Sigmoid colon (tissue), 7 donors: ENCODE measurements around the gene KCNJ15. TPM values are rescaled to one million over a fixed set of nuclear protein-coding genes. Genes with fewer than 3 reads are reported as not detected.

Source experiments
- DNase-seq: peaks from one replicate; pipeline ENCODE4 v3.0.0-alpha.2; 2019
- H3K27ac ChIP-seq, 4 donors: fragments of 200-600 bp; sonication (generic); one replicate each; pipeline ENCODE4 v1.5.1; 2016 to 2019; ENCODE audit warnings: mild to moderate bottlenecking in 1 of 4
- H3K27me3 ChIP-seq, 3 donors: fragments of 200-600 bp; sonication (generic); one replicate each; pipeline ENCODE4 v1.5.1; 2019; ENCODE audit warnings: mild to moderate bottlenecking in 1 of 3
- H3K36me3 ChIP-seq, 4 donors: fragments of 200-600 bp; sonication (generic); one replicate each; pipeline ENCODE4 v1.5.1; 2016 to 2019
- H3K4me1 ChIP-seq, 4 donors: fragments of 200-600 bp; sonication (generic); one replicate each; pipeline ENCODE4 v1.5.1; 2017 to 2019
- H3K4me3 ChIP-seq, 4 donors: fragments of 200-600 bp; sonication (generic); one replicate each; pipeline ENCODE4 v1.5.1; 2017 to 2019; ENCODE audit warnings: mild to moderate bottlenecking in 2 of 4, moderate library complexity in 1 of 4
- H3K9me3 ChIP-seq, 4 donors: fragments of 200-600 bp in 3 of 4; sonication (generic) in 3 of 4; one replicate each; pipeline versions ENCODE4 v1.5.1 to v1.6.1; 2013 to 2019
- EP300 ChIP-seq, 4 donors: sonication (generic); formaldehyde crosslinking; IDR thresholded peaks; one replicate each; pipeline ENCODE4 v1.6.1; 2017; ENCODE audit warnings: antibody characterized with exemption in 4 of 4
- POLR2A ChIP-seq, 2 donors: fragments of 450-650 bp; IDR thresholded peaks; one replicate each; pipeline ENCODE4 v1.6.1; 2016; ENCODE audit warnings: antibody characterized with exemption in 2 of 2, mild to moderate bottlenecking in 2 of 2, moderate library complexity in 2 of 2
- POLR2AphosphoS5 ChIP-seq, 4 donors: sonication (generic); formaldehyde crosslinking; IDR thresholded peaks; one replicate each; pipeline ENCODE4 v1.6.1; 2017; ENCODE audit warnings: antibody characterized with exemption in 4 of 4
- WGBS, 2 donors: extraction: QIAGEN DNeasy Blood & Tissue Kit; methylation state at CpG; one replicate each; pipeline ENCODE4 v1.1.7; 2013; 5-methylcytosine and 5-hydroxymethylcytosine counted together
- intact Hi-C: fragments of 100-400 bp; cut with DNase I; formaldehyde crosslinking; loops from one replicate; pipeline ENCODE4 v1.15.1; 2023
- polyA plus RNA-seq, 3 donors: library from polyadenylated mRNA; stranded (reverse); fragments of 200-250 nt; gene quantifications; one replicate each; pipeline ENCODE4 v1.2.3, GENCODE V29; 2013
- total RNA-seq, 4 donors: library from RNA; depleted of rRNA; stranded (reverse); fragments of >200 nt; gene quantifications; one replicate each; pipeline ENCODE4 v1.1.0, GENCODE V29; 2016
- TF ChIP-seq, protein P1 (sequence below), 4 experiments: fragments of 450-650 bp in 3 of 4; fragments of 200-600 bp in 1 of 4; IDR thresholded peaks; one replicate each; pipeline ENCODE4 v1.5.1; 2016 to 2019; ENCODE audit warnings: antibody characterized with exemption in 4 of 4, mild to moderate bottlenecking in 3 of 4, moderate library complexity in 2 of 4
- donor health status: healthy with polysubstance abuse.
- donor health status: Bipolar disorder and iron deficiency.
- donor health status: healthy.

KCNJ15 gene
- total and polyA plus RNA-seq, 7 donors = 0.22 to 0.60 (median 0.49) TPM; not detected in 4

- TF ChIP-seq, protein P1, sequence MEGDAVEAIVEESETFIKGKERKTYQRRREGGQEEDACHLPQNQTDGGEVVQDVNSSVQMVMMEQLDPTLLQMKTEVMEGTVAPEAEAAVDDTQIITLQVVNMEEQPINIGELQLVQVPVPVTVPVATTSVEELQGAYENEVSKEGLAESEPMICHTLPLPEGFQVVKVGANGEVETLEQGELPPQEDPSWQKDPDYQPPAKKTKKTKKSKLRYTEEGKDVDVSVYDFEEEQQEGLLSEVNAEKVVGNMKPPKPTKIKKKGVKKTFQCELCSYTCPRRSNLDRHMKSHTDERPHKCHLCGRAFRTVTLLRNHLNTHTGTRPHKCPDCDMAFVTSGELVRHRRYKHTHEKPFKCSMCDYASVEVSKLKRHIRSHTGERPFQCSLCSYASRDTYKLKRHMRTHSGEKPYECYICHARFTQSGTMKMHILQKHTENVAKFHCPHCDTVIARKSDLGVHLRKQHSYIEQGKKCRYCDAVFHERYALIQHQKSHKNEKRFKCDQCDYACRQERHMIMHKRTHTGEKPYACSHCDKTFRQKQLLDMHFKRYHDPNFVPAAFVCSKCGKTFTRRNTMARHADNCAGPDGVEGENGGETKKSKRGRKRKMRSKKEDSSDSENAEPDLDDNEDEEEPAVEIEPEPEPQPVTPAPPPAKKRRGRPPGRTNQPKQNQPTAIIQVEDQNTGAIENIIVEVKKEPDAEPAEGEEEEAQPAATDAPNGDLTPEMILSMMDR (IDR thresholded peaks at IDR 0.05) = no peak
- TF ChIP-seq POLR2A (IDR thresholded peaks at IDR 0.05) (no peak), POLR2AphosphoS5 (IDR thresholded peaks at IDR 0.05) (no peak), EP300 (IDR thresholded peaks at IDR 0.05) (no peak)
- peaks cover 0 to 21% (median 0%) of the 10 kb centered on the region in 3 donors for H3K27me3 ChIP-seq
- no peaks in the 10 kb centered on the region for H3K36me3 ChIP-seq
- H3K4me3 ChIP-seq = no peak overlapping the region
- no peak for DNase-seq
- intact Hi-C loops = no loop called here
- H3K9me3 ChIP-seq = no peaks in the 10 kb centered on the region
- H3K4me1 ChIP-seq = no peaks in the 10 kb centered on the region
- no peak overlapping the region for H3K27ac ChIP-seq
- 30 to 46% methylated on average over 7 of the region's 7 CpGs for WGBS, 2 donors
Measured at GRCh38 chr21:38306433-38307141, 49.8 kb downstream of the KCNJ15 start.

DNA sequence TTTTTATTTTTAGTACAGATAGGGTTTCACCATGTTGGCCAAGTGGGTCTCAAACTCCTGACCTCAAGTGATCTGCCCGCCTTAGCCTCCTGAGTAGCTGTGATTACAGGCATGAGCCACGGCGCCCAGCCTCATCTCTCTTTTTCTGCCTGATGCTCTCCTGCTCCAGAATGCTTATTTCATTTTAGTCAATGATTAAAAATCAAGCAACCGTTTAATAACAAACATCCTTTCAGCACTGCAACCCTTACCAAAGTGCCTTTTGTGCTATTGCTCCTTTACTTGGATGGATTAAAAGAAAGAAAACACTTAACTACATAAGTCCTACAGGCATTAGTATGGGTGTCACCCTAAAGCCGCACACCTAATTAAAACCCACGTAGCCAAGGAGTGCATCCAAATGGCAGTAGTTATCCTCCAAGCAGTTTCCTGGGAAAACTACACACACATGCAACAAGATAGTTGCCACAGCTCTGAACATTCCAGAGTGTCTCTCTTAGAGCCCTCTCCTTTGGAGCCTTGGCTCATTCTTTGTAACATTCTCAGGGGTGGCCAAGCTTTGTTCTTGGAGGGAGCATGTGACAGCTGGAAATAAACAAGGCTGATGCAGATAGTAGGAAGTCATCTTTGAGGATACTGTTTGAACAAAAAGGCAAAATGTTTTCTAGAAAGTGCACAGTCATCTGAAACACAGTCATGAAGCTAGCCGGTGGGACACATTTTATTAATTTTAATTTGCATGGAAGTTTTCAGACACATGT is 51.2 kb downstream of the KCNJ15 start:
- intact Hi-C loops = no loop called here
- H3K4me3 ChIP-seq = no peak overlapping the region
- TF ChIP-seq POLR2A (IDR thresholded peaks at IDR 0.05) = no peak
- TF ChIP-seq, protein P1 (IDR thresholded peaks at IDR 0.05) = no peak
- no peak for TF ChIP-seq POLR2AphosphoS5 (IDR thresholded peaks at IDR 0.05)
- TF ChIP-seq EP300 (IDR thresholded peaks at IDR 0.05) = no peak
- no peaks in the 10 kb centered on the region for H3K4me1 ChIP-seq
- no peak for DNase-seq
- peaks cover 0 to 21% (median 0%) of the 10 kb centered on the region in 3 donors for H3K27me3 ChIP-seq
- H3K27ac ChIP-seq = no peak overlapping the region
- H3K9me3 ChIP-seq = no peaks in the 10 kb centered on the region
- 84 to 85% methylated on average over 7 of the region's 7 CpGs for WGBS, 2 donors
- no peaks in the 10 kb centered on the region for H3K36me3 ChIP-seq

GRCh38 chr21:38308532-38309119 is 51.8 kb downstream of the KCNJ15 start:
- intact Hi-C loops = no loop called here
- no peaks in the 10 kb centered on the region for H3K36me3 ChIP-seq
- H3K4me3 ChIP-seq = no peak overlapping the region
- H3K27ac ChIP-seq = no peak overlapping the region
- TF ChIP-seq POLR2AphosphoS5 (IDR thresholded peaks at IDR 0.05) (no peak), EP300 (IDR thresholded peaks at IDR 0.05) (no peak), POLR2A (IDR thresholded peaks at IDR 0.05) (no peak)
- TF ChIP-seq, protein P1 (IDR thresholded peaks at IDR 0.05) = no peak
- no peaks in the 10 kb centered on the region for H3K9me3 ChIP-seq
- DNase-seq = no peak
- 71 to 77% methylated on average over 9 of the region's 9 CpGs for WGBS, 2 donors
- no peaks in the 10 kb centered on the region for H3K4me1 ChIP-seq
- H3K27me3 ChIP-seq = peaks cover 0 to 21% (median 0%) of the 10 kb centered on the region in 3 donors

DNA sequence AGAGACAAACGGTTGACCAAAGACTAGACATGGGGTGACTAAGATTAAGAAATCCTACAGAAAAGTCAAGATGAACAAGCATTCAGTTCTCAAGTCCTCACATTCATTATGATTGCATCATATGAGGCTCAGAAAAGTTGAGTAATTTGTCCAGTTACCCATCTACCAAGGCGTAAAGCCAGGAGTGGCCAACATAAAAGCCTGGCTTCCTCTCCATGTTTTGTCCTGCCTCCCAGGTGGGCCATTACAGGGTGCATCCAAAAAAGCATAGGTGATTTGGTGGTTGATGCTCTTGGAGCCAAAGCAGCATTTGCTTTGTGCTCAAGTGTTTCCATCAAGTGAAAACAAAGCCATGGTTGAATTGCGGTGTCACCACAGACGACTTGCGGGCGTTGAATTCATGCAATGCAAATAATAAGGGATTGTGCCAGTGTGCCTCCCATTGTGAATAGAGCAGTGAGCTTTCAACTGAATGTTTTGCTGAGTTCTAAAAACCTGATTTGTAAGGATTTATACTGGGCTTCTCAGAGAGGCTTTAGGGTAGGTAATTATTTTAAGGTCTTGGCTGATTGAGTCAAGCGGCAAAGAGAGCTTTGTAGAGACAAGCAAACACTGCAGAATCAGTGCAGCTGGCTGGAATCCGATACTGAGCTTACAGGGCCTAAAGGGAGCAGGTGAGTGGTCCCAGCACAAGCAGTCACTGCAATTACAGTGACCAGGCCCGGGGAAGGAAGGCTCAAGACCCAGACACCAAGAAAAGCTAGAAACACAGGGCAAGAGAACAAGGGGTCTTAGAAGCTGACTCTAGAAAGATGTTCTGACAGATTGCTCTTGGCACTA is 54.1 kb downstream of the KCNJ15 start:
- H3K27me3 ChIP-seq = peaks cover 0 to 13% (median 0%) of the 10 kb centered on the region in 3 donors
- no peaks in the 10 kb centered on the region for H3K36me3 ChIP-seq
- H3K27ac ChIP-seq = no peak overlapping the region
- intact Hi-C loops = no loop called here
- DNase-seq = no peak
- no peaks in the 10 kb centered on the region for H3K9me3 ChIP-seq
- H3K4me1 ChIP-seq = no peaks in the 10 kb centered on the region
- H3K4me3 ChIP-seq = no peak overlapping the region
- 92 to 94% methylated on average over 9 of the region's 9 CpGs for WGBS, 2 donors
- no peak for TF ChIP-seq POLR2AphosphoS5 (IDR thresholded peaks at IDR 0.05)
- TF ChIP-seq, protein P1 (IDR thresholded peaks at IDR 0.05) = no peak
- TF ChIP-seq POLR2A (IDR thresholded peaks at IDR 0.05) = no peak
- no peak for TF ChIP-seq EP300 (IDR thresholded peaks at IDR 0.05)
